Progenitor cell of endocrine pancreas (in vitro differentiated cells): Measurements from ENCODE around the gene RPS10. TPM values are rescaled to one million over a fixed set of nuclear protein-coding genes. Genes with fewer than 3 reads are reported as not detected.
"Not testable (repeated sequence)": the region's sequence is repeated elsewhere in the genome, so short reads cannot be mapped to it uniquely, and the experiment has no call there.

ENCODE experiments used
- DNase-seq: peaks from one replicate; pipeline ENCODE4 v3.0.0; 2021; ENCODE audit warnings: low spot score; ENCODE audit not compliant: unreplicated experiment
- H3K27ac Mint-ChIP-seq: 2 replicates; pipeline ENCODE4 v1.8.0; 2021; ENCODE audit warnings: mild to moderate bottlenecking, moderate library complexity, mixed read lengths
- H3K27me3 Mint-ChIP-seq: 2 replicates; pipeline ENCODE4 v1.8.0; 2021; ENCODE audit warnings: mixed read lengths
- H3K36me3 Mint-ChIP-seq: 2 replicates; pipeline ENCODE4 v1.8.0; 2022; ENCODE audit warnings: mixed read lengths; ENCODE audit not compliant: insufficient read depth
- H3K4me1 Mint-ChIP-seq: 2 replicates; pipeline ENCODE4 v1.8.0; 2021; ENCODE audit warnings: low read depth, mixed read lengths
- H3K4me3 Mint-ChIP-seq: 2 replicates; pipeline ENCODE4 v1.8.0; 2021; ENCODE audit warnings: low read depth, mild to moderate bottlenecking, moderate library complexity, mixed read lengths
- H3K9me3 Mint-ChIP-seq: 2 replicates; pipeline ENCODE4 v1.8.0; 2021; ENCODE audit warnings: low read depth, mixed read lengths
- CTCF ChIP-seq: fragments of 200-600 bp; sonication (generic); IDR thresholded peaks from one replicate; pipeline ENCODE4 v1.5.0; 2021; ENCODE audit warnings: antibody characterized with exemption, mild to moderate bottlenecking; ENCODE audit not compliant: unreplicated experiment
- total RNA-seq: library from RNA; stranded (reverse); gene quantifications from 2 replicates; pipeline ENCODE4 v1.2.1, GENCODE V29; 2021

The RPS10 gene
- total RNA-seq, 1 donor from 2014 or later = 1,118 TPM

- H3K9me3 Mint-ChIP-seq = no peaks in the 10 kb centered on the region
- H3K36me3 Mint-ChIP-seq = no peaks in the 10 kb centered on the region
- H3K27ac Mint-ChIP-seq = no peak overlapping the region
These were observed 51.4 kb downstream of the RPS10 start for GRCh38 chr6:34374508-34374907.

GRCh38 chr6:34374069-34374468 is 51.8 kb downstream of the RPS10 start:
- Mint-ChIP-seq H3K4me3 (no peak overlapping the region), H3K4me1 (peaks cover 7% of the 10 kb centered on the region), H3K9me3 (no peaks in the 10 kb centered on the region), H3K36me3 (no peaks in the 10 kb centered on the region), H3K27ac (no peak overlapping the region), H3K27me3 (no peaks in the 10 kb centered on the region)
- no peak for TF ChIP-seq CTCF
- DNase-seq = no peak

More at GRCh38 chr6:34374508-34374907, 51.4 kb downstream of the RPS10 start:
- Mint-ChIP-seq H3K4me3 (no peak overlapping the region), H3K4me1 (peaks cover 3% of the 10 kb centered on the region), H3K27me3 (no peaks in the 10 kb centered on the region)
- DNase-seq = no peak
- no peak for TF ChIP-seq CTCF

- Mint-ChIP-seq H3K27ac (no peak overlapping the region), H3K27me3 (no peaks in the 10 kb centered on the region), H3K9me3 (no peaks in the 10 kb centered on the region), H3K4me3 (no peak overlapping the region), H3K4me1 (peaks cover 8% of the 10 kb centered on the region), H3K36me3 (no peaks in the 10 kb centered on the region)
- no peak for TF ChIP-seq CTCF
- DNase-seq = no peak
These were observed 52.4 kb downstream of the RPS10 start for GRCh38 chr6:34373511-34373910.

- DNase-seq, H3K27me3 Mint-ChIP-seq, H3K4me1 Mint-ChIP-seq, H3K9me3 Mint-ChIP-seq, H3K27ac Mint-ChIP-seq, H3K36me3 Mint-ChIP-seq, H3K4me3 Mint-ChIP-seq: not testable (repeated sequence)
These were observed 54.0 kb downstream of the RPS10 start for GRCh38 chr6:34371865-34372264.

GRCh38 chr6:34370361-34370760 is 55.5 kb downstream of the RPS10 start:
- Mint-ChIP-seq H3K4me3 (no peak overlapping the region), H3K27ac (no peak overlapping the region), H3K27me3 (peaks cover 3% of the 10 kb centered on the region), H3K9me3 (no peaks in the 10 kb centered on the region), H3K4me1 (peaks cover 8% of the 10 kb centered on the region), H3K36me3 (peaks cover 5% of the 10 kb centered on the region)
- no peak for DNase-seq
- TF ChIP-seq CTCF = no peak

- Mint-ChIP-seq H3K4me3 (no peak overlapping the region), H3K27me3 (peaks cover 3% of the 10 kb centered on the region), H3K4me1 (peaks cover 8% of the 10 kb centered on the region), H3K9me3 (no peaks in the 10 kb centered on the region), H3K36me3 (peaks cover 5% of the 10 kb centered on the region), H3K27ac (no peak overlapping the region)
- no peak for TF ChIP-seq CTCF
- no peak for DNase-seq
These were observed 56.5 kb downstream of the RPS10 start for GRCh38 chr6:34369385-34369784.

Other genes with a start within 250 kb of the RPS10 start
- 748 and 769 TPM in 2 replicates for gene HMGA1, start 189.2 kb downstream of the RPS10 start, total RNA-seq
- gene SMIM29, start 177.1 kb downstream of the RPS10 start, total RNA-seq = 5.1 and 5.3 TPM in 2 replicates
- 20.6 and 23.4 TPM in 2 replicates for gene NUDT3, start 33.4 kb downstream of the RPS10 start, total RNA-seq
- gene PACSIN1, start 40.0 kb upstream of the RPS10 start, total RNA-seq = 0.72 and 0.89 TPM in 2 replicates
- 0.62 and 0.65 TPM in 2 replicates for gene SPDEF, start 130.3 kb upstream of the RPS10 start, total RNA-seq